ENCODE results near the gene EZR.

The EZR gene

GRCh38 chr6:158810155-158811095 lies 8.7 kb downstream of the EZR start:
- peak overlapping the region; percentile 49 for H3K4me3 ChIP-seq (ENCODE audit: low read depth, low read length)
- no peak for TF ChIP-seq CTCF (IDR thresholded peaks at IDR 0.05; ENCODE audit: insufficient read depth, low read depth, low read length, missing control alignments)
- DNase-seq (ENCODE audit: low read depth) = no peak

DNA sequence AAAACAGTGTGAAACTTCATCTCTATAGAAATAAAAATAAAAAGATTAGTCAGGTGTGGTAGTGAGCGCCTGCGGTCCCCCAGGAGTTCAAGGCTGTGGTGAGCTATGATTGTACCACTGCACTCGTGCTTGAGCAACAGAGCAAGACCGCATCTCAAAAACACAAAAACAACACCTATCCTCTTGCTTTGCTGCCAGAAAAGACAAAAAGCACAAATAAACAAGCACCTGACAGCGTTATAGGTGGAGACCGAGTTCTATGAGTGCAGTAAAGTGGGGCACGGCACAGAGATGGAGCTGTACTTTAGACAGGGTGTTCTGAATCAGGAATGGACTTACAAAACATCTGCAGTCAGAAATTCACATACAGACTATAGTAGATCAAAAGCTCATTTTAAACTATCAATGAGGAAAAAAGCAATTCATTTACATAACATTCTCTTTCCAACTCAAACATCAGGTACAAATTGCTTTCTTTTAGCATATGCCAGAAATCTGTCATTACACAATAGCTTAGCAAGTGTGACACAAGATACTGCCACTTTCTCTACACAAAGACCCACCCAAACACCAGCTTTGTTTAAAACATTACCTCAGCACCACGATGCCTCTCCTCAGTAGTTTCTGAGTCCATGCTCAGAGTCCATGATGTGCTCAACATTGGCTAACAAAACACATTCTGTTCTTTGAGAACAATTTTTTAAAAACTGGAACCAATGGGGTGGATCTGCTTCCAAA lies 10.1 kb downstream of the EZR start:
- DNase-seq (ENCODE audit: low read depth) = peak; percentile 91
- no peak for TF ChIP-seq CTCF (IDR thresholded peaks at IDR 0.05; ENCODE audit: insufficient read depth, low read depth, low read length, missing control alignments)
- peak overlapping the region; percentile 49 for H3K4me3 ChIP-seq (ENCODE audit: low read depth, low read length)

DNA sequence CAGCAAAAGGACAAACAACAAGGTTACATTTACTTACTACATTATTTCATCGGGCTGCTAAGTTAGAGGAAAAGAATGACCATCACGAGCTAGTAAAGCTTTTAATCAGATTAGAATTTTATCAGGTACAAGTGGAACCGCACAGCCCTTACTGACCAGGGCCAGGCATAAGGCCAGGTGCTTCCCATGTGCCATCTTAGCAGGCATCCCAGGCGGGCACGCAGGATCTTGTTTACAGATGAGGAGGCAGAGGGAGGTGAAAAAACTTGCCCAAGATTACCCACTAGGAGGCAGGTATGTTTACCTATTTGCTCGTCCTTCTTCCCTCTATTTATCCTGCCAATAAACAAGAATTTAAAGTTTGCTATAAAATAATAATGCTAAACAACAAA lies 10.7 kb downstream of the EZR start:
- TF ChIP-seq CTCF (IDR thresholded peaks at IDR 0.05; ENCODE audit: insufficient read depth, low read depth, low read length, missing control alignments) = no peak
- peak overlapping the region; percentile 30 for H3K4me3 ChIP-seq (ENCODE audit: low read depth, low read length)
- no peak for DNase-seq (ENCODE audit: low read depth)

- H3K4me3 ChIP-seq (ENCODE audit: low read depth, low read length) = peak overlapping the region; percentile 30
- TF ChIP-seq CTCF (IDR thresholded peaks at IDR 0.05; ENCODE audit: insufficient read depth, low read depth, low read length, missing control alignments) = no peak
- peak; percentile 54 for DNase-seq (ENCODE audit: low read depth)
Observed at GRCh38 chr6:158807515-158808441, 11.4 kb downstream of the EZR start.

DNA sequence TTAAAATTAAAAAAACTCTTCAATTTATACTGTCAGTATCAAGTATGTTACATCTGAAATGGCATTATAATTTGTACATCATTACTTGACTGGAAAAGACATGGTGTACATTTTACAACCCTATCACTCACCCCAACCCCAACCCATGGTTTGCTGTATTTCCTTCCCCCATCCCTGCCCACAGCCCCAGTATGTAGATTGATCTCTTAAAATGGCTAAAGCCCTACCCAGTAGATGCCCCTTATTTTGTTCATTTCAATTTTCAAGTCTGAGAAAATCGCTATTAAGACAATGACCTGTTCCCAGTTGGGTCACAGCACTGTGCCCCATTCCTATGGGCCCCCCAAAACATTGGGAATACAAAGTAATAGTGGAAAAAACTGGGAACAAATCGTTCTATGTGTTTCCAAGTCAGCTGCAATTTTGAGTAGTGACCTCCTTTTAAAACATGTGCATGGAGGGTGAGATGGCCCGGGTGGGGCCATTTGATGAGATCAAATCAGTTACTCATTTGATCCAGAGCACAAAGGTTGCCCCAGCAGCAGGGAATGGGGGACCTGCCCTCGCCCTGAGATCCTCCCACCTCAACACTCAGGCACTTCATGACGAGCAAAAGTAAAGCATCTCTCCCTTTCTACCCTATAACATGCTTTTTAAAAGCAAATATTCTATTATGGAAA lies 13.3 kb downstream of the EZR start:
- peak overlapping the region; percentile 29 for H3K4me3 ChIP-seq (ENCODE audit: low read depth, low read length)
- no peak for TF ChIP-seq CTCF (IDR thresholded peaks at IDR 0.05; ENCODE audit: insufficient read depth, low read depth, low read length, missing control alignments)
- DNase-seq (ENCODE audit: low read depth) = no peak

DNA sequence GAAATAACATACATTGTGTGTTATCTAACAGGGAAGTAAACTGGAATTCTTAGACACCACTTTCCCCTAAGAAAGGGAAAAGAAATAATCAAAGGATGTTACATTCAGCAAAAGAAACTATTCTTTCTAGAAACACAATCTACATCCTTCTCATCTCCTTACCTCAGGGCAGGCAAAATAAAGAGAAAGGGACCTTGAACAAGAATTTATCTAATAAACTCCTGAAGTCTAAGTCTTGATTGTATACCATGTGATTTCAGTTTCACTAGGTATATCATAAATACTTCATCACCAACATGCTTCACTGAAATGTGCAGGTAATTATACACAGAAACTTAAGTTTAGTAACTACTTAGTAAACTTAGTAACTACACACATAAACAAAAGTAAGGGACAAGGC lies 15.0 kb downstream of the EZR start:
- peak overlapping the region; percentile 33 for H3K4me3 ChIP-seq (ENCODE audit: low read depth, low read length)
- DNase-seq (ENCODE audit: low read depth) = no peak
- TF ChIP-seq CTCF (IDR thresholded peaks at IDR 0.05; ENCODE audit: insufficient read depth, low read depth, low read length, missing control alignments) = no peak
